GM12891 (cell line): ENCODE measurements around the gene ARL6IP1.

ENCODE experiments used
- PAX5 ChIP-seq: IDR thresholded peaks from 2 replicates; pipeline ENCODE4 v1.6.1; 2011; ENCODE audit warnings: low read length, moderate library complexity, mild to moderate bottlenecking; ENCODE audit not compliant: insufficient read depth, severe bottlenecking
- POLR2A ChIP-seq: IDR thresholded peaks from 2 replicates; pipeline ENCODE4 v1.6.1; 2011; ENCODE audit warnings: low read depth, low read length, control low read depth
- POLR2AphosphoS5 ChIP-seq: IDR thresholded peaks from 2 replicates; pipeline ENCODE4 v1.6.1; 2011; ENCODE audit warnings: low read depth, low read length, control low read depth
- TAF1 ChIP-seq: IDR thresholded peaks from 2 replicates; pipeline ENCODE4 v1.6.1; 2011; ENCODE audit warnings: low read depth, low read length, control low read depth

DNA sequence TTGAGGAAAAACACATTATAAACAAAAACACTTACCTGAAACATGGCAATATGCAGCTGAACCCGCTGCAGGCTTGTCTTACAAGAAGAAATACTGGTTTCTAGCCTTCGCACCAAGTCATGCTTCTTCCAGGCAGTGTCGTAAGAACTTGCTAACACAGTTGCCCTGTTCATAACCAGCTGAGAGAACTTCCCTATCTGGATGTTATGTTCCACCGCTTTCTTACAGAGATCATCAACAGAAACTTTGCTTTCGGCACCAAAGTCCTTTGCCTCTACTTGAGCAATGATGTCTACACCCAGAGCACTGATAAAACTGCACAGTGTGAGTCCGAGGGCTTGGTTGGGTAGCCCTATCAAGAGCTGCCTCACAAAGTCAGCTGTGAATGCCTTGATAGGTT lies 27.9 kb upstream of the ARL6IP1 start:
- no peak for TF ChIP-seq POLR2A
- no peak for TF ChIP-seq TAF1
- no peak for TF ChIP-seq POLR2AphosphoS5
- no peak for TF ChIP-seq PAX5
